SU-DHL-6 (cell line): Measurements from ENCODE around the gene CYP24A1.

Experiments
- H2AFZ ChIP-seq: fragments of 200-600 bp; sonication (generic); 2 replicates; pipeline ENCODE4 v1.6.1; 2014; ENCODE audit warnings: low read depth, mild to moderate bottlenecking, moderate library complexity, mixed read lengths, antibody characterized with exemption, low read length; ENCODE audit not compliant: severe bottlenecking
- H3F3A ChIP-seq: fragments of 200-600 bp; shearing (Covaris generic); 2 replicates; pipeline ENCODE4 v1.6.0; 2016; ENCODE audit warnings: antibody characterized with exemption, mild to moderate bottlenecking; ENCODE audit not compliant: insufficient read depth
- H3K27ac ChIP-seq: fragments of 200-600 bp; sonication (generic); 2 replicates; pipeline ENCODE4 v1.5.1; 2016; ENCODE audit warnings: low read depth, mild to moderate bottlenecking, low read length, moderate library complexity, mixed read lengths
- H3K27me3 ChIP-seq: fragments of 200-600 bp; sonication (generic), shearing (Covaris generic); 2 replicates; pipeline ENCODE4 v1.6.0; 2014; ENCODE audit warnings: mild to moderate bottlenecking, low read length
- H3K36me3 ChIP-seq: fragments of 200-600 bp; sonication (generic); 2 replicates; pipeline ENCODE4 v1.6.1; 2014; ENCODE audit warnings: mild to moderate bottlenecking, low read length, mixed read lengths
- H3K4me2 ChIP-seq: fragments of 300-600, 200-600 bp; shearing (Covaris generic), sonication (generic); 2 replicates; pipeline ENCODE4 v1.6.0; 2014; ENCODE audit warnings: low read length, low read depth, mild to moderate bottlenecking; ENCODE audit not compliant: poor library complexity, severe bottlenecking
- H3K4me3 ChIP-seq: fragments of 200-600 bp; sonication (generic); 2 replicates; pipeline ENCODE4 v1.5.1; 2014; ENCODE audit warnings: antibody characterized with exemption, low read length, mild to moderate bottlenecking, mixed read lengths; ENCODE audit not compliant: insufficient read depth, poor library complexity, severe bottlenecking
- H3K79me2 ChIP-seq: fragments of 200-600 bp; sonication (generic); 2 replicates; pipeline ENCODE4 v1.6.1; 2014; ENCODE audit warnings: mild to moderate bottlenecking, low read length, moderate library complexity; ENCODE audit not compliant: insufficient read depth
- H3K9ac ChIP-seq: fragments of 200-600 bp; sonication (generic); 2 replicates; pipeline ENCODE4 v1.7.0; 2014; ENCODE audit warnings: mild to moderate bottlenecking, low read length
- H3K9me2 ChIP-seq: fragments of 200-600 bp; sonication (generic); replicated peaks from 2 replicates; pipeline ENCODE4 v1.6.1; 2014; ENCODE audit warnings: low read length; ENCODE audit not compliant: insufficient read depth
- H3K9me3 ChIP-seq: fragments of 200-600 bp; sonication (generic); 2 replicates; pipeline ENCODE4 v1.6.1; 2014; ENCODE audit warnings: low read length, mixed read lengths; ENCODE audit not compliant: insufficient read depth
- H4K20me1 ChIP-seq: fragments of 200-600 bp; sonication (generic); 2 replicates; pipeline ENCODE4 v1.6.1; 2014; ENCODE audit warnings: low read depth, mild to moderate bottlenecking, antibody characterized with exemption, low read length, moderate library complexity, mixed read lengths
- CTCF ChIP-seq: fragments of 200-600 bp; sonication (generic); IDR thresholded peaks from one replicate; pipeline ENCODE4 v1.5.1; 2017; ENCODE audit warnings: antibody characterized with exemption, mild to moderate bottlenecking, low read length, moderate library complexity; ENCODE audit not compliant: insufficient read depth, poor library complexity, severe bottlenecking
- EZH2phosphoT487 ChIP-seq: fragments of 200-600 bp; sonication (generic), shearing (Covaris generic); conservative IDR thresholded peaks from 2 replicates; pipeline ENCODE4 v1.6.1; 2018; ENCODE audit warnings: mild to moderate bottlenecking, antibody characterized with exemption, low read length, moderate library complexity, mixed read lengths

CYP24A1 gene

GRCh38 chr20:54144847-54145414, 28.9 kb downstream of the CYP24A1 start:
- H3K79me2 ChIP-seq = no peaks in the 10 kb centered on the region
- H3K9ac ChIP-seq = no peak overlapping the region
- H3F3A ChIP-seq = no peaks in the 10 kb centered on the region
- H3K9me3 ChIP-seq = no peaks in the 10 kb centered on the region
- H3K36me3 ChIP-seq = no peaks in the 10 kb centered on the region
- no peak overlapping the region for H2AFZ ChIP-seq
- H4K20me1 ChIP-seq = no peaks in the 10 kb centered on the region
- TF ChIP-seq CTCF (no peak), EZH2phosphoT487 (no peak)
- H3K4me2 ChIP-seq = no peak overlapping the region
- no peaks in the 10 kb centered on the region for H3K9me2 ChIP-seq
- H3K27me3 ChIP-seq = no peaks in the 10 kb centered on the region
- no peak overlapping the region for H3K4me3 ChIP-seq
- no peak overlapping the region for H3K27ac ChIP-seq

- H3K79me2 ChIP-seq = no peaks in the 10 kb centered on the region
- no peaks in the 10 kb centered on the region for H4K20me1 ChIP-seq
- H3F3A ChIP-seq = no peaks in the 10 kb centered on the region
- H3K9me3 ChIP-seq = no peaks in the 10 kb centered on the region
- no peak overlapping the region for H3K4me3 ChIP-seq
- H3K27ac ChIP-seq = no peak overlapping the region
- TF ChIP-seq EZH2phosphoT487 = no peak
- TF ChIP-seq CTCF = no peak
- H3K27me3 ChIP-seq = no peaks in the 10 kb centered on the region
- no peak overlapping the region for H2AFZ ChIP-seq
- no peak overlapping the region for H3K9ac ChIP-seq
- no peaks in the 10 kb centered on the region for H3K36me3 ChIP-seq
- no peaks in the 10 kb centered on the region for H3K9me2 ChIP-seq
- H3K4me2 ChIP-seq = no peak overlapping the region
These were observed 32.7 kb downstream of the CYP24A1 start for GRCh38 chr20:54140927-54141566.

GRCh38 chr20:54140486-54140885, 33.3 kb downstream of the CYP24A1 start:
- no peak overlapping the region for H3K9ac ChIP-seq
- TF ChIP-seq EZH2phosphoT487 = no peak
- TF ChIP-seq CTCF = no peak
- H3K79me2 ChIP-seq = no peaks in the 10 kb centered on the region
- H3K9me2 ChIP-seq = no peaks in the 10 kb centered on the region
- H3K4me2 ChIP-seq = no peak overlapping the region
- H4K20me1 ChIP-seq = no peaks in the 10 kb centered on the region
- no peak overlapping the region for H2AFZ ChIP-seq
- no peaks in the 10 kb centered on the region for H3K36me3 ChIP-seq
- no peaks in the 10 kb centered on the region for H3K27me3 ChIP-seq
- H3K27ac ChIP-seq = no peak overlapping the region
- H3F3A ChIP-seq = no peaks in the 10 kb centered on the region
- H3K9me3 ChIP-seq = no peaks in the 10 kb centered on the region
- no peak overlapping the region for H3K4me3 ChIP-seq
